Endothelial cell (in vitro differentiated cells): ENCODE data around the gene RAP1GAP. TPM values are rescaled to one million over a fixed set of nuclear protein-coding genes. Genes with fewer than 3 reads are reported as not detected.

Experiments used
- DNase-seq: peaks from one replicate; pipeline ENCODE4 v3.0.0; 2021; ENCODE audit warnings: low spot score
- H3K27ac Mint-ChIP-seq: one replicate; pipeline ENCODE4 v1.8.0; 2021; ENCODE audit warnings: mixed read lengths, inconsistent platforms; ENCODE audit not compliant: unreplicated experiment
- H3K27me3 Mint-ChIP-seq: one replicate; pipeline ENCODE4 v1.8.0; 2021; ENCODE audit warnings: mild to moderate bottlenecking, moderate library complexity, mixed read lengths, inconsistent platforms; ENCODE audit not compliant: unreplicated experiment
- H3K36me3 Mint-ChIP-seq: one replicate; pipeline ENCODE4 v1.8.0; 2021; ENCODE audit warnings: mild to moderate bottlenecking, low read depth, mixed read lengths, inconsistent platforms; ENCODE audit not compliant: unreplicated experiment
- H3K4me1 Mint-ChIP-seq: one replicate; pipeline ENCODE4 v1.8.0; 2021; ENCODE audit warnings: mild to moderate bottlenecking, mixed read lengths, inconsistent platforms; ENCODE audit not compliant: unreplicated experiment
- H3K4me3 Mint-ChIP-seq: one replicate; pipeline ENCODE4 v1.8.0; 2021; ENCODE audit warnings: mild to moderate bottlenecking, mixed read lengths, inconsistent platforms; ENCODE audit not compliant: unreplicated experiment
- H3K9me3 Mint-ChIP-seq: one replicate; pipeline ENCODE4 v1.8.0; 2021; ENCODE audit warnings: mixed read lengths, inconsistent platforms; ENCODE audit not compliant: unreplicated experiment
- total RNA-seq: library from RNA; stranded (reverse); fragmentation: NEBNext Ultra II Directional; extraction: Animal tissue kit (Norgen Biotek cat#: 25700); gene quantifications from one replicate; pipeline ENCODE4 v1.2.1, GENCODE V29; 2021; ENCODE audit not compliant: unreplicated experiment
- TF ChIP-seq, protein P1 (sequence below): fragments of 200-600 bp; sonication (generic); IDR thresholded peaks from one replicate; pipeline ENCODE4 v1.5.0; 2021; ENCODE audit warnings: antibody characterized with exemption; ENCODE audit not compliant: unreplicated experiment

Gene RAP1GAP
- total RNA-seq, 1 donor from 2014 or later: 0.56 TPM

DNA sequence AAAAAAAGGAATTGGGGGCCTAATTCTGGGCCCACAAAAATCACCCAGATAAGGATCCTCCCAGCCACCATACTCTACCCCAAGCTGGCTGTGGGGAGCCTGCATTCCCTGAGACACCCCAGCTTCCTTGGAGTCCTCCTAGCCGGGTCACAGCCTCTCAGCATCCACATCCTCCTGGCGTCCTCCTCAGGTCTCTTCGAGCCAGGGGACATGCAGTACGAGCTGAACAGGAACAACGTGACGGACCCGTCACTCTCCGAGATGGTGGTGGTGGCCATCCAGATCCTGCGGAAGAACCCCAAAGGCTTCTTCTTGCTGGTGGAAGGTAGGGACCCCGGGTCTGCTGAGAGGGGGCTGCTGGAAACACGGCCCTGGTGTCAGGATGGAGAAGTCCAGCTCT, 95.7 kb downstream of the RAP1GAP start:
- no peak for DNase-seq
- no peak overlapping the region for H3K4me3 Mint-ChIP-seq

DNA sequence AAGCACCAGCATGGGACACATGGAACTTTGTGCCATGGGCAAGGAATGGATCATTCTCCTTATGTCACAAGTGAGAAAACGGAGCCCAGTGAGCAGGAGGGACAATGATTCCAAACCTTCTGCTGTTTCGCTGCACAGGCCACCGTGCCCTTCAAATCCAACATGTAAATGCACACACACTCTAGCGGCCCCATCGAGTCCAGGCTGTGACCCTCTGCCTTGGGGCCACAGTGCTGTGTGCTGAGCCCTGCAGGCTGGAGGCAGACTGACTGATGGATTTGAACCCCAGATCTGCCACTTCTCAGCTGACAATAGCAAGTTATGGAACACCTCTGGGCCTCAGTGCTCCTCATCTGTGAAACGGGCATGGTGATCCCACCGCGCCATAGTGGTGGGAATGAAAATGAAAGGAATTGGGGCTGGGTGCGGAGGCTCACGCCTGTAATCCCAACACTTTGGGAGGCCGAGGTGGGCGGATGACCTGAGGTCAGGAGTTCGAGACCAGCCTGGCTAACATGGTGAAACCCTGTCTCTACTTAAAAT, 96.4 kb downstream of the RAP1GAP start:
- Mint-ChIP-seq H3K36me3 (no peaks in the 10 kb centered on the region), H3K27me3 (no peaks in the 10 kb centered on the region), H3K4me3 (no peak overlapping the region), H3K9me3 (no peaks in the 10 kb centered on the region), H3K27ac (no peak overlapping the region), H3K4me1 (peaks cover 10% of the 10 kb centered on the region)
- TF ChIP-seq, protein P1, sequence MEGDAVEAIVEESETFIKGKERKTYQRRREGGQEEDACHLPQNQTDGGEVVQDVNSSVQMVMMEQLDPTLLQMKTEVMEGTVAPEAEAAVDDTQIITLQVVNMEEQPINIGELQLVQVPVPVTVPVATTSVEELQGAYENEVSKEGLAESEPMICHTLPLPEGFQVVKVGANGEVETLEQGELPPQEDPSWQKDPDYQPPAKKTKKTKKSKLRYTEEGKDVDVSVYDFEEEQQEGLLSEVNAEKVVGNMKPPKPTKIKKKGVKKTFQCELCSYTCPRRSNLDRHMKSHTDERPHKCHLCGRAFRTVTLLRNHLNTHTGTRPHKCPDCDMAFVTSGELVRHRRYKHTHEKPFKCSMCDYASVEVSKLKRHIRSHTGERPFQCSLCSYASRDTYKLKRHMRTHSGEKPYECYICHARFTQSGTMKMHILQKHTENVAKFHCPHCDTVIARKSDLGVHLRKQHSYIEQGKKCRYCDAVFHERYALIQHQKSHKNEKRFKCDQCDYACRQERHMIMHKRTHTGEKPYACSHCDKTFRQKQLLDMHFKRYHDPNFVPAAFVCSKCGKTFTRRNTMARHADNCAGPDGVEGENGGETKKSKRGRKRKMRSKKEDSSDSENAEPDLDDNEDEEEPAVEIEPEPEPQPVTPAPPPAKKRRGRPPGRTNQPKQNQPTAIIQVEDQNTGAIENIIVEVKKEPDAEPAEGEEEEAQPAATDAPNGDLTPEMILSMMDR: no peak
- no peak for DNase-seq

More for the DNA sequence above, 95.7 kb downstream of the RAP1GAP start:
- H3K27me3 Mint-ChIP-seq: peaks cover 4% of the 10 kb centered on the region
- H3K9me3 Mint-ChIP-seq: no peaks in the 10 kb centered on the region
- H3K36me3 Mint-ChIP-seq: no peaks in the 10 kb centered on the region
- peaks cover 10% of the 10 kb centered on the region for H3K4me1 Mint-ChIP-seq
- TF ChIP-seq, protein P1: no peak
- no peak overlapping the region for H3K27ac Mint-ChIP-seq

DNA sequence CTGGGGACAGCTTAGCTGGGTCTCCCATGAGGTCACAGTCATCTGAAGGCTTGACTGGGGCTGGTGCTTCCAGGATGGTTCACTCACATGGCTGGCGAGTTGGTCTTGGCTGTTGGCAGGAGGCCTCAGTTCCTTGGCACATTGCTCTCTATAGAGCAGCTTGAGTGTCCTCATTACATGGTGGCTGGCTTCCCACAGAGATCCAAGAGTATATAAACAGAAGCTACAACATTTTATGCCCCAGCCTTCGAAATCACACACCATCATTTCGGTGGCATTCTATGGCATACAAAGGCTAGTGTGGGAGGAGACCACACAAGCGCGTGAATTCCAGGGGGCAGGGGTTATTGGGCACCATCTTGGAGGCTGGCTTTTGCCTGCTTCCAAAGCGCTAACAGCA, 96.9 kb downstream of the RAP1GAP start:
- no peak overlapping the region for H3K27ac Mint-ChIP-seq
- H3K4me1 Mint-ChIP-seq: peaks cover 10% of the 10 kb centered on the region
- TF ChIP-seq, protein P1: no peak
- H3K36me3 Mint-ChIP-seq: no peaks in the 10 kb centered on the region
- no peaks in the 10 kb centered on the region for H3K27me3 Mint-ChIP-seq
- no peak overlapping the region for H3K4me3 Mint-ChIP-seq
- no peak for DNase-seq
- no peaks in the 10 kb centered on the region for H3K9me3 Mint-ChIP-seq

DNA sequence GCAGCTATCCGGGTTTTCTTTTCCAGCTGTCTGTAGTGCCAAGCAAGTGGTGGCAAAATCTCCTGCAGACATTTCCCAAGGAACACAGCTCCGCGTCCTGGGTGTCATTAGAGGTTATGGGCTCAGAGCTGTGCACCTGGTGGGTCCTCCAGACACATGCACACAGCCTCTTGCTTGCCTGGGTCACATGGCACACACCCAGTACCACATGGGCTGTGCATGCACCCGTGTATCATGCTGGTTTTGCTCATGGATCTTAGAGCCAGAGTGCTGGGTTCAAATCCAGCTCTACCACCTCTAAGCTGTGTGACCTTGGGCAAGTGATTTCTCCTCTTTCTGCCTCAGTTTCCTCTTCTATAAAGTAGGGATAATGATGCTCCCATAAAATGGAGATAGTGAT, 98.3 kb downstream of the RAP1GAP start:
- TF ChIP-seq, protein P1: no peak
- DNase-seq: no peak
- Mint-ChIP-seq H3K27me3 (no peaks in the 10 kb centered on the region), H3K4me1 (peaks cover 10% of the 10 kb centered on the region), H3K4me3 (no peak overlapping the region), H3K9me3 (no peaks in the 10 kb centered on the region), H3K36me3 (no peaks in the 10 kb centered on the region), H3K27ac (no peak overlapping the region)

DNA sequence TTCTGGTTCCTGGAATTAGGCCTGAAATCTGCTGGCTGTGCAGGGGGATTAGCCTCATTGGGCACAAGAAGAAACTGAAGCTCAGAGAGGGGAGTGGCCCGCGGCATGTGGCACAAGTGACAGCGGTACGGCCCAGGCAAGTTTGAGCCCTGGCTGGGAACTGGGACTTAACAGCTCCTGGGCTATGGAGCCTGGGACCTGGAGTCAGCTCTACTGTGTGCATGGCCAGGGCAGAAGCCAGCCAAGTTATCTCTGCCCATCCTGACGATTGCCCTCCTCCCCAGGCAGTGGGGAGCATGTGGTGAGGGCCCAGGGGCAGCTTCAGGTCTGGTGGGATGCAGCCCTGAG, 98.7 kb downstream of the RAP1GAP start:
- no peaks in the 10 kb centered on the region for H3K9me3 Mint-ChIP-seq
- peaks cover 10% of the 10 kb centered on the region for H3K4me1 Mint-ChIP-seq
- H3K27me3 Mint-ChIP-seq: no peaks in the 10 kb centered on the region
- TF ChIP-seq, protein P1: no peak
- no peak overlapping the region for H3K4me3 Mint-ChIP-seq
- H3K27ac Mint-ChIP-seq: no peak overlapping the region
- no peak for DNase-seq
- no peaks in the 10 kb centered on the region for H3K36me3 Mint-ChIP-seq
